Iris pigment epithelial cell (primary cell): Measurements from ENCODE around the gene FDXR.

ENCODE experiments used
- DNase-seq: peaks from one replicate; pipeline ENCODE4 v3.0.0-alpha.2; 2011; ENCODE audit warnings: low read depth

Gene FDXR

DNA sequence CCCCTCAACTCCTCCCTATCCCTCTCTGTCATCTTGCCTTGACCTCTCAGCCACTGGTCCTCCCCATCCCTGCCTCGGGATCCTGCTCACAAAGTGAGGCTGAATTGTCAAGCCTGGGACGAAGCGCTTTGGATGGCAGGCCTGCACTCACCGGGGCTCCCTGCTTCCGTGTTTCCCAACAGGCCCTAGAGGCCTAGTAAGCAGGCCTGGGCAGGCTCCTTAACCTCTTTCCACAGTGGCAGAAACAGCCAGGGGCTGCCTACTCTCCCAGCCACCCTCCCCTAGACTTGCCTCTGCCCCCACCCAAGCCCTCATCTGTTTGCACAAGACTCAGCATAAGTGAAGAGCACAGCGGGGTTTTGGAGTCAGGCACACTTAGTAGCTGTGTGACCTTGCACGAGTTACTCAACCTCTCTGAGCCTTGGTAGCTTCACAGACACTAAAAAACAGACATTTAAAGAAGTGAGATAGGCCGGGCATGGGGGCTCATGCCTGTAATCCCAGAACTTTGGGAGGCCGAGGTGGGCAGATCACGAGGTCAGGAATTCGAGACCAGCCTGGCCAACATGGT is 25.7 kb upstream of the FDXR start:
- DNase-seq, result no peak

- no peak for DNase-seq
Measured at GRCh38 chr17:74893936-74894671, 21.3 kb upstream of the FDXR start.

- no peak for DNase-seq
Measured at GRCh38 chr17:74892974-74893911, 20.4 kb upstream of the FDXR start, which contains the start of gene FADS6. Gene FADS6 (minus strand): TSS chr17:74893633. CDS start chr17:74893595, 38 bp downstream.

DNA sequence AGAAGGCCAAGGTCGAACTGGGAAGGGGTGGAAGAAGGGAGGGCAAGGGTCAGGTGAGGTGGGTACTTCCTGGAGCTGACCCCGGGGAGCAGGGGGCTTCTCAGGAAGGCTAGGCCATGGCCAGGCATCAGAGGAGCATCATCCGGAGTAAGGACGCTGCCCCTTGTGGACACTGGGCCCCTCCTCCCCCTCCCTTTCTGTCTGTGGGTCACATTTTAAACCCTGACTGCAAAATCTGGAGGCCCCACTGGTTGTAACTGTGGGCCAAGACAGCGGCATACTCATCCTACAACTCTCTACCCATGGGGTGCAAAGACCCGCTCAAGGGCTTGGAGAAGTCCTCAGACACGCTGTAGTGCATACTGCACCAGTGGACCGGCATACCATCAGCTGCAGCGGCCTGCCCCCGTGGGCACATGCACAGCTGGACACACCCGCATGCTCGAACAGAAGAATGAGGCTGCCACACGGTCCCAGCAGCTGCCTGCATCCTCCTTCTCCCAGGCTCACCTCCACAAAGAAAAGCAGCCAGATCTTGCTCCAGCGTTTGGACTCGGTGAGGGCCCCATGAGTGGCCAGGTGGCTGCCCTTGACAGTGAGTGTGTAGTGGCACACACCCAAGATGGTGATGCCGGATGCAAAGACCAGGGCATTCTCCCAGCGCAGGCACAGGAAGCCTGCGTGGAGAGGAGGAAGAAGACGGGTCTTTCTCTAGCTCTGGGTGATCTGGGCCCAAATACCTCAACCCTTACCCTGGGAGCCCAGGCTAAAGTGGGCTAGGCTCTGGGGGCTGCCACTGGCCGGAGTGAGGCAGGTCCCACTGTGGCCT is 19.4 kb upstream of the FDXR start:
- DNase-seq, result no peak

- DNase-seq, result no peak
Measured at GRCh38 chr17:74890554-74890953, 17.8 kb upstream of the FDXR start.

DNA sequence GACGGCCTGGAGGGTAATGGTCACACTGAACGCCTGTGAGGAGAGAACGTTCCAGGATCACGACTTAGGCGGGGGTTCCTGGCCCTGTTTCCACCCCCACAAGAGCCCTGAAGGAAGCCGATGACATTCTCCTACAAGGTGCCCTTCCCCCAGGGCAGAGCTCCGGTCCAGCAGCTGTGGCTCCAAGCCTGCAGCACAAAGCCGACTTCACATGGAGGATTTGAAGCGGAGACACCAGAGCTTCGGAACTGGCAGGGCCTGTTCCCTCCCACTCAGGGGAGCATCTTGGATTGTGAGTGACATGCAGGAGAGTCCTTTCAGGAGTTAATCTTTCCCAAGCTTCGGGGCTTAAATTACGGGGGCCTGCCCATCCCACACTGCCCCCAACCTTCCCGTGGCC is 15.7 kb upstream of the FDXR start:
- no peak for DNase-seq

DNA sequence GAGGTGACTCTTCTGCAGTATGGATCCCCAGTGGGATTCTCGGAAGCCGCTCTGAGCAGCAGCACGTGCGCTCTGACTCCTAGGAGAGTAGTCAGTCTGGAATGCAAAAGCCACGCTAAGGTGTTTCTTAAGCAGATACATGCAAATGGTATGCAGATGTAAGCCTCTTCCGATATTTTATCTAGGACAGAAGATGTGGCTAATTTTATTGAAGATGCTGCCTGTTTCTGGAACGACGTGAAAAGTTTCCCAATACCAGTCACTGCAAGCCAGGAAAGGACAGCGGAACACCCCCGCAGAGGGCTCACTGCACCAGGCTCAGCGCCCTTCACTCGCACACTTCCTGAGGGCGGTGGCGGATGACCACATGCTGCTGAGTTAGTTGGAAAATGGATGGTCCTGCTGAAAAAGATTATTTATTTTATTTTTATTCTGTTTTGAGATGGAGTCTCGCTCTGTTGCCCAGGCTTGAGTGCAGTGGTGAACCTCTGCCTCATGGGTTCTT is 10.5 kb upstream of the FDXR start:
- no peak for DNase-seq

GRCh38 chr17:74882517-74883240 is 9.9 kb upstream of the FDXR start:
- no peak for DNase-seq

DNA sequence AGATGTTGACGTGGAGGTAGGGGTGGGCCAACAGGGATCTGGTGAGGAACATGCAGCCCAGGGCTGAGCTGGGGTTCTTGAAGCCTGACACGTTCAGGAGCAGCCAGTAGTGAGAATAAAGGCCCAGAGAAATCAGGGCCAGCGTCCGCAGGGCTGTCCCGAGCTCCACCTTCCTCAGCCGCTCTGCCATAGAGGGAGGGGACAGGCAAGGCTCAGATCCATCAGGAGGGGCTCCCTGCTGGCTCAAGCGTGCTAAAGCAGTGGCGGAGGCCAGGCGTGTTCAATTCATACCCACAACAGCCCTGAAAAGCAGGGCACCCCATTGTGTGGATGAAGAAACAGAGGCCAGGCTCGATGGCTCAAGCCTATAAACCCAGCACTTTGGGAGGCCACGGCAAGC is 8.3 kb upstream of the FDXR start:
- DNase-seq, result no peak

DNA sequence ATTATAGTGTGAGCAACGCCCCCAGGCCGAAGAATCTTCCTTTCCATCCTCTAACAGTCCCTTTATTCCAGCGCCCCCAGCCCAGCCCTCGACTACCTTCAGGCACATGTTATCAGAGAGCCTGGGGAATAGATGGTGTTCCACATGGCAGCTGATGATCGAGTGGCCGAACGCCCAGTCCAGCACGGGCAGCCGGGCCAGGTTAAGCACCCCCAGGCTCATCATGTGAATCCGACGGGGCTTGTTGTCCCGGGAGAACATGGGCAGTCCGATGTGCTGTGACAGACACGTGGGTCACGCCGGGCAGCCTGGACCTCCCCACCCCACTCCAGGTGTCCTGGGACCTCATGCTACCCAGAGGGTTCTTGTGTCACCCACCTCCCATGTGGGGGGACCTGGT is 6.5 kb upstream of the FDXR start:
- DNase-seq, result no peak

DNA sequence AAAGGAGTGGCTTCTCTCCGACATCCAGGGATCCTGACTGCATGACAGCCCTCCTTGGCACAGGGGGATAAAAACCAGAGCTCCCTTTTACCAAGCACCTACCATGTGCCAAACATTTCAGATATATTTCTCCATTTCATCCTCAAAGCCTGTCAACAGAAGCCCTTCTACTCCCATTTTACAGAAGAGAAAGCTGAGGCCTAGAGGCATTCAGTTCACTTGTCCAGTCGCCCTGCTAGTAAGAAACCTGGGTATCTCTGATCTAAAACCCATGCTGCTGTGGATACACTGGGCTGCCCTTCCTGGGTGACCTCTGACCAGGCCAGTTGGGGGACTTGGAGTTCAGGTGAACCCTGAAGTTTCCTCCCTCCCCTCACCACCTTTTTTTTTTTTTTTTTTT is 5.9 kb upstream of the FDXR start:
- DNase-seq, result no peak

GRCh38 chr17:74877592-74878548 is 5.1 kb upstream of the FDXR start:
- peak; percentile 12 for DNase-seq

GRCh38 chr17:74875977-74876593 is 3.3 kb upstream of the FDXR start:
- DNase-seq, result no peak

DNA sequence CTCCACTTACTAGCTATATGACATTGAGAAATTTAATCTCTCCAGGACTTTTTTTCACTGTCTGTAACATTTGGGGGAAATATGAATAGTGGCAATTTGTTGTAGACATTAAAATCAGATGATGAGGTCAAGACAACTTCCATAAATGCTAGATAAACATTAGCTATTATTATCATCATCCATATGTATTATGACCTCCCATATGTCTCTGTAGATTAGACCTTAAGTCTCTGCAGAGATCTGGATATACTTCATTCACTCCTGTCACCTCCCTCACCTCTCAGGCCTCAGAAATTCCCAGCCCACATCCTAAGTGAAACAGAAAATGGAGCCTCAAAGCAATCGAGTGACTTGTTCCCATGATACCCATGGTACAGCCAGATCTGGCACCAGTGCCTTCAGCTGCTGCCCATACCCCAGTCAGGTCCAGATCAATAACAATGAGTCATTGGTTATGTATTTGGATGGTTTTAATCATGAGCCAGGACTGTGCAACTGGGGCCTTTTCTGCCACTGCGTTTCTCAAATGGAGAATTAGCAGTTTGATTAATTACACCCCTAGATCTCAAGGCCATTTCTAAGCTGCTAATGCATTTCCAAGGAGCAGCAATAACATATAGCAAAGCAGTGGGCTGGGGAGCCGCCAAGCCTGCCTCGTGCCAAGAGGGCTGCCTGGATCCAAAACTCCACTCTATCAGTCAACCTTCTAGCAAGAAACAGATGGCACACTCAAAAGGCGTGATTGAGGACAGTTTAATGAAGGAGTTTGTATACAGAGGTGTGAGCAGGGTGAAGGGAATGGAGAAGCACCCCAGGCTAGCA is 2.6 kb upstream of the FDXR start:
- no peak for DNase-seq

- no peak for DNase-seq
Measured at GRCh38 chr17:74874615-74875037, 1.8 kb upstream of the FDXR start.

DNA sequence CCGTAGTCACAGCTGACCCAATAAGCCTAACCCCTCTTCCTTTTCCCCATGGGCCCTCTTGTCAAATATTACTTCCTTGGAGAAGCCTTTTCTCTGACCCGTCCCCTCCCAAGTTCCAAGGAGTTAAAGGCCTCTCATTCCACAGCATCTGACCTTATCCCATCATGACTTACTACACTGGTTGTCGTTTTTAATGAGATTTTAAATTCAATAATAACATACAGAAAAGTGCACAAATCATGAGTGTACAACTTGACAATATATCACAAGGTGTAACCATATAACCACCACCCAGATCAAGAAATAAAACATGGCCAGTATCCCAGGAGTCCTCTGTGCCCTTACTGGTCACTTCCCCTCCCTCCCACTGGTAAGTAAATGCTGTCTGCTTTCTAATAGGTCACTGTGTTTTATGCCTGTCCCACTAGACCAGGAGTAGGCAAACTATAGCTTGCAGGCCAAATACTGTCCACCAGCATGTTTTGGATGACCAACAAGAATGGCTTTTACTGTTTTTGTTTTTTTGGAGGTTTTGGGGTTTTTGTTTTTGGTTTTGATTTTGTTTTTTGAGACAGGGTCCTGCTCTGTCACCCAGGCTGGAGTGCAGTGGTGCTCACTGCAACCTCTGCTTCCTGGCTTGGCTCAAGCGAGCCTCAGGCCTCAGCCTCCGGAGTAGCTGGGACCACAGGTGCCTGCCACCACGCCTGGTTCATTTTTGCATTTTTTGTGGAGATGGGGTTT is 1.2 kb upstream of the FDXR start:
- peak; percentile 15 for DNase-seq

GRCh38 chr17:74873037-74873873 is 461 bp upstream of the FDXR start:
- DNase-seq, result peak; percentile 100
